K562 (cell line): ENCODE results near the gene MAP1LC3B. TPM values are rescaled to one million over a fixed set of nuclear protein-coding genes. Genes with fewer than 3 reads are reported as not detected.

Experiments
- ATAC-seq: fragments of 200-7000 bp; cut with Tn5 transposase; 3 replicates; pipeline ENCODE4 v1.9.1; 2020; ENCODE audit warnings: moderate library complexity
- BruUV-seq: library from RNA; stranded (reverse); fragments of 400-500 nt; replicated peaks from 2 replicates; lab custom pipeline; 2021; lab: Mats Ljungman, UMichigan
- CTCF ChIA-PET: fragments of 300-600 bp; formaldehyde crosslinking; extraction: SDS; loops from one replicate; lab custom pipeline; 2021; ENCODE audit warnings: low intra/inter-chr PET ratio; lab: Yijun Ruan, JAX
- POLR2A ChIA-PET: fragments of 300-600, 350-650 bp; sonication (Branson Sonifier 250); formaldehyde crosslinking; extraction: SDS; loops from one replicate; lab custom pipeline; 2021; ENCODE audit warnings: antibody characterized with exemption, inconsistent platforms; lab: Yijun Ruan, JAX
- DNase-seq, 4 experiments: peaks; one replicate each; pipeline versions ENCODE4 v3.0.0 to v3.0.0-alpha.2; 2011 to 2018; ENCODE audit warnings: low spot score in 3 of 4, mixed read lengths in 3 of 4; ENCODE audit errors: extremely low read depth in 1 of 4
- FAIRE-seq: peaks from 2 replicates; lab custom pipeline; 2011; peaks lifted over from hg19 to GRCh38; lab: Jason Lieb, UNC
- H2AFZ ChIP-seq: 2 replicates; pipeline ENCODE4 v1.6.0; 2011; ENCODE audit warnings: low read depth, low read length, control low read depth, inconsistent platforms
- H3K27ac ChIP-seq: fragments of 200-600 bp; 3 replicates; pipeline ENCODE4 v1.8.0; 2011; ENCODE audit warnings: low read depth, mild to moderate bottlenecking, control low read depth, inconsistent platforms, low read length, moderate library complexity, mixed read lengths; ENCODE audit errors: extremely low read depth
- H3K27me3 ChIP-seq, 2 experiments: fragments of 300-600 bp in 1 of 2; 2 replicates in 1 of 2; 3 replicates in 1 of 2; pipeline versions ENCODE4 v1.6.0 to v1.8.0; 2011; ENCODE audit warnings: inconsistent platforms in 2 of 2, low read length in 2 of 2, mild to moderate bottlenecking in 1 of 2, mixed read lengths in 1 of 2, moderate library complexity in 1 of 2; ENCODE audit not compliant: control insufficient read depth in 2 of 2, insufficient read depth in 2 of 2
- H3K36me3 ChIP-seq: fragments of 300-600 bp; 3 replicates; pipeline ENCODE4 v1.8.0; 2011; ENCODE audit warnings: mild to moderate bottlenecking, low read length, inconsistent platforms; ENCODE audit not compliant: control insufficient read depth, insufficient read depth
- H3K4me1 ChIP-seq, 2 experiments: fragments of 200-600 bp in 1 of 2; replicated peaks in 1 of 2; 2 replicates in 1 of 2; 3 replicates in 1 of 2; pipeline versions ENCODE4 v1.5.1 to v1.8.0; 2011; ENCODE audit warnings: inconsistent platforms in 2 of 2, low read length in 2 of 2, mild to moderate bottlenecking in 1 of 2, mixed read lengths in 1 of 2, moderate library complexity in 1 of 2; ENCODE audit not compliant: control insufficient read depth in 2 of 2, insufficient read depth in 2 of 2
- H3K4me2 ChIP-seq: 2 replicates; pipeline ENCODE4 v1.6.1; 2011; ENCODE audit warnings: low read length, control low read depth, inconsistent platforms, mixed read lengths; ENCODE audit not compliant: insufficient read depth
- H3K4me3 ChIP-seq: fragments of 200-600 bp; sonication (generic), shearing (Covaris generic); 2 replicates; pipeline ENCODE4 v1.5.1; 2016; ENCODE audit warnings: control low read depth, inconsistent platforms
- H3K79me2 ChIP-seq: fragments of 200-600 bp; 3 replicates; pipeline ENCODE4 v1.8.0; 2011; ENCODE audit warnings: low read length, inconsistent platforms; ENCODE audit not compliant: control insufficient read depth, insufficient read depth
- H3K9ac ChIP-seq, 2 experiments: 2 replicates each; pipeline versions ENCODE4 v1.6.0 to v1.6.1; 2011; ENCODE audit warnings: low read depth in 2 of 2, low read length in 2 of 2, control low read depth in 1 of 2, inconsistent platforms in 1 of 2, mild to moderate bottlenecking in 1 of 2, mixed read lengths in 1 of 2; ENCODE audit not compliant: insufficient read depth in 1 of 2
- H3K9me1 ChIP-seq: one replicate; pipeline ENCODE4 v1.6.0; 2011; ENCODE audit warnings: inconsistent platforms, mild to moderate bottlenecking, low read length, moderate library complexity; ENCODE audit not compliant: control insufficient read depth, insufficient read depth
- H3K9me3 ChIP-seq: replicated peaks from 2 replicates; pipeline ENCODE4 v1.5.1; 2011; ENCODE audit warnings: low read depth, low read length, inconsistent platforms; ENCODE audit not compliant: control insufficient read depth, insufficient read depth
- H4K20me1 ChIP-seq: replicated peaks from 2 replicates; pipeline ENCODE4 v1.6.1; 2011; ENCODE audit warnings: low read length, inconsistent platforms, mixed read lengths; ENCODE audit not compliant: control insufficient read depth, insufficient read depth
- HDGF ChIP-seq: fragments of 450-650 bp; IDR thresholded peaks from 2 replicates; pipeline ENCODE4 v1.6.1; 2016
- POLR2B ChIP-seq: fragments of 450-650 bp; IDR thresholded peaks from 2 replicates; pipeline ENCODE4 v1.6.1; 2018; ENCODE audit warnings: low read depth; ENCODE audit not compliant: partially characterized antibody
- STAT6 ChIP-seq: sonication (generic); formaldehyde crosslinking; IDR thresholded peaks from 2 replicates; pipeline ENCODE4 v1.8.1; 2023; ENCODE audit warnings: mild to moderate bottlenecking, missing genetic modification reagents
- ZBTB40 ChIP-seq, 2 experiments: fragments of 450-650 bp in 1 of 2; sonication (generic) in 1 of 2; formaldehyde crosslinking in 1 of 2; IDR thresholded peaks; 2 replicates each; pipeline versions ENCODE4 v1.7.1 to v1.9.0; 2016 to 2022; ENCODE audit warnings: inconsistent platforms in 1 of 2, mild to moderate bottlenecking in 1 of 2, missing genetic modification reagents in 1 of 2
- ZNF24 ChIP-seq: fragments of 450-650 bp; IDR thresholded peaks from 2 replicates; pipeline ENCODE4 v1.6.1; 2016
- ZNF282 ChIP-seq: sonication (generic); formaldehyde crosslinking; IDR thresholded peaks from 2 replicates; pipeline ENCODE4 v1.8.1; 2023; ENCODE audit warnings: missing genetic modification reagents
- ZNF449 ChIP-seq: fragments of 250-450 bp; sonication (Bioruptor Pico); IDR thresholded peaks from 2 replicates; pipeline ENCODE4 v1.8.0; 2022; ENCODE audit warnings: moderate library complexity, mild to moderate bottlenecking, inconsistent platforms
- WGBS: fragments of 100-300 bp; shearing (Covaris generic); methylation state at CpG from one replicate; pipeline ENCODE4 v1.1.6; 2016; ENCODE audit warnings: low coverage, mixed read lengths; ENCODE audit not compliant: insufficient coverage; ENCODE audit errors: missing lambda C conversion rate; 5-methylcytosine and 5-hydroxymethylcytosine counted together
- in situ Hi-C: fragments of 300-500 bp; cut with MboI; formaldehyde crosslinking; loops from 4 replicates; pipeline ENCODE4 v1.15.0; 2018; ENCODE audit warnings: inconsistent platforms, mixed read lengths
- intact Hi-C: fragments of 100-400 bp; cut with micrococcal nuclease; formaldehyde crosslinking; loops from 2 replicates; pipeline ENCODE4 v1.14.2; 2022
- polyA plus RNA-seq, 8 experiments: library from polyadenylated mRNA; depleted of rRNA in 4 of 8; stranded (reverse) in 5 of 8; unstranded in 3 of 8; fragments of >200 nt; fragmentation: Nextera tagmentation in 2 of 8; fragmentation: Illumina TruSeq in 1 of 8; extraction: Ambion mirVana in 2 of 8; extraction: Trizol in 1 of 8; gene quantifications; 2 replicates each; pipeline versions ENCODE4 v1.2.1 to v1.2.3, GENCODE V29; 2011 to 2014; ENCODE audit warnings: inconsistent platforms in 1 of 8, missing spikeins in 1 of 8
- total RNA-seq, 7 experiments: library from RNA; depleted of rRNA in 6 of 7; stranded (reverse); fragments of >200 nt in 6 of 7; fragmentation: Illumina TruSeq in 2 of 7; extraction: Trizol in 2 of 7; gene quantifications; 2 replicates each; pipeline versions ENCODE4 v1.2.1 to v1.2.3, GENCODE V29; 2011 to 2021; ENCODE audit warnings: low replicate concordance in 1 of 7

MAP1LC3B gene
- total and polyA plus RNA-seq, 9 of the 15 experiments (the other 6 are each of a cell fraction or from before 2014, with no cell fraction given), result 16.0 to 81.5 (median 36.7) TPM

GRCh38 chr16:87350681-87351319, 41.3 kb upstream of the MAP1LC3B start:
- CTCF ChIA-PET, result interaction anchor here (0.6 kb wide), 1 partner anchor 232 kb away, joined by 3 read pairs; no protein-coding TSS in a partner anchor
- no peak for DNase-seq
- POLR2A ChIA-PET, result interaction anchor here (0.6 to 1.5 kb wide), 4 partner anchors 10 to 807 kb away, joined by 3 to 5 read pairs (median 4); no protein-coding TSS in a partner anchor
- in situ Hi-C loops, result no loop called here
- no peak for FAIRE-seq
- Histone ChIP-seq H3K27ac (no peak overlapping the region), H3K4me2 (no peak overlapping the region), H3K4me1 (peaks cover 0 to 17% of the 10 kb centered on the region in 2 experiments; a peak in 1 of 5 replicates), H2AFZ (no peak overlapping the region), H3K9me1 (peaks cover 5% of the 10 kb centered on the region), H3K9me3 (no peaks in the 10 kb centered on the region), H4K20me1 (no peaks in the 10 kb centered on the region; the same call in 1 of the 2 replicates), H3K9ac (no peak overlapping the region), H3K27me3 (no peaks in the 10 kb centered on the region), H3K79me2 (peaks cover 6% of the 10 kb centered on the region), H3K36me3 (peaks cover 32% of the 10 kb centered on the region; the same call in 2 of the 3 replicates), H3K4me3 (no peak overlapping the region)
- ATAC-seq, result no peak
- no TSS peak for BruUV-seq
- 89% methylated on average over 23 of the region's 23 CpGs for WGBS
- intact Hi-C loops, result no loop called here
- no peak for TF ChIP-seq HDGF
- no peak for TF ChIP-seq ZNF449 (CRISPR knock-in tag)
- no peak for TF ChIP-seq ZBTB40 (IDR thresholded peaks at IDR 0.05)
- TF ChIP-seq ZBTB40 (CRISPR knock-in tag; IDR thresholded peaks at IDR 0.05), result no peak
- TF ChIP-seq ZNF24, result no peak
- TF ChIP-seq POLR2B, result no peak
- no peak for TF ChIP-seq ZNF282
- TF ChIP-seq STAT6 (CRISPR knock-in tag), result no peak
